ENCODE data around the gene TES.

- TF ChIP-seq CTCF (IDR thresholded peaks at IDR 0.05; ENCODE audit: low read depth, low read length, missing input control) (no peak), HNF4A (conservative IDR thresholded peaks at IDR 0.05) (no peak), FOXA2 (IDR thresholded peaks at IDR 0.05) (no peak), REST (IDR thresholded peaks at IDR 0.05) (no peak)
- TF ChIP-seq, protein P1, sequence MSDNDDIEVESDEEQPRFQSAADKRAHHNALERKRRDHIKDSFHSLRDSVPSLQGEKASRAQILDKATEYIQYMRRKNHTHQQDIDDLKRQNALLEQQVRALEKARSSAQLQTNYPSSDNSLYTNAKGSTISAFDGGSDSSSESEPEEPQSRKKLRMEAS (IDR thresholded peaks at IDR 0.05), result no peak
These were observed 4.6 kb downstream of the TES start for GRCh38 chr7:116214921-116215320.

All from liver (tissue), 3 donors.